NCI-H82 (cell line): ENCODE measurements around the gene CKLF.

Experiments
- DNase-seq: peaks from one replicate; lab custom pipeline; 2025; lab: John Stamatoyannopoulos, UW

The CKLF gene

DNA sequence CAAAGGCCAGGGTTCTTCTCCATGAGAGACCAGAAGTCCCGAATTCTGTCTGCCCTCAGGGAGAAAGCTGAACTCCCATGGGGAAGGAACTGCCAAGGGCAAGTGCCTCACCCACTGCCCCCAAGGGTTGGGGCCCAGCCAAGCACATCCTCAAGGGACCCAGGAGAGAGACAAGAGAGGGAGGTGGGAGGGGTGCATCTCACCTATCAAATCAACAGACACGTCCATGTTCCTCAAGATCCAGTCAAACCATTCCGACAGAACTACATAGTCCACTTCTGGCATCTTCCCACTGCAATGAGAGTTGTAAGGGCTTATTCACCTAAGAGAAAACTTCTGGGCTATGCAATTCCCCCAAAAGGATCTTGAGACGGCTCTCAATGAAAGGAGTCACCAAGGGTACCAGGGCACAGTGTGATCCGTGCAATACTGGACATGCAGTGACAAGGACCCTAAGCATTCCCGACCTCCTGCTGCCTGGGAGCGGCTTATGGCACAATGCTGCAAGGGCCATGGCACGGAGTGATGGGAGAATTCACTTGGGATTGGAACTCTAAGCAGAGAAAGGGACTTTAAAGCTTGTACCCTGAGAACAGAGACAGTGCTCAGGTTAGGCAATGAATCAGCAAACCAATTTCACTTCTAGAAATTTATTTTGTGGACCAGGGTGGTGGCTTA, 34.7 kb upstream of the CKLF start:
- DNase-seq, result no peak

DNA sequence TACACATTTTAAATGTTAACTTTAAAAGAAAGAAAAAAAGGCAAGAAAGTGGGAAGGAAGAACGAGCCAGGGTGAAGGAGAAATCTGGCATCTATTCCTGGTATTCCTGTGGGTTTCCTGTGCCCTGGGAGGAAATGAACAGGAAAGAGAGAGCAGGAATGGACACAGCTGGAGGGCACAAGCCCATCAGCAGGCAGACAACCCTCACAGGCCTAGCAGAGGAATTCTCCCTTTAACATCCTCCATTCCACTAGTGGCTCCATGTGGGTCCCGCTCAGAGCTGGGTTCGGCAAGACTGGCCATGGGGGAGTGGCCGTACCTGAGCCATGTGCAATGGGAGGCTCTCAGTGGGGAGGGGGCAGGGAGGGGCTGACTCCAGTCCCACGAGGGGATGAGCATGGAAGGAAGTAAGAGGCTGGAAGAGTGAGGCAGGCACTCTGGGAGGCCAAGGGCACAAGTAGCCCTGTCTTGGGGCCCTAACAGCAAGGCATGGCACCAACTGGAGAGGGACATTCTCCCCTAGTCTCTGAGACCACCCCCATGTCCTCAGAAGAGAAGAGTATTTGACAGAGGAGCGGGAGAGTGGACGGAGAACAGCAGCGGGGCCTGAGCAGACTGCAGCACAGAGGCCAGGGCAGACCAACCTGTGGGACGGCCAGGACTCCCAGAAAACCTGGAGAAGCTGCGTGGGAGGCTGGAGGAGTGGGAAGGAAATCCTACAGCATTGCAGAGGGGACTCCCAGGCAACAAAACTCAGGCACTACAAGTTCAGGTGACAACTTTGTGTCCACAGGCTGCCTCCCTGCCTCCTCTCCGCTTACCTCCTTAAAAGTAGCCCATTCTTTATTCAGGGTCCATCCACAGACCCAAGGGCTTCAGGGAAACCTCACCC, 32.6 kb upstream of the CKLF start:
- DNase-seq, result no peak

DNA sequence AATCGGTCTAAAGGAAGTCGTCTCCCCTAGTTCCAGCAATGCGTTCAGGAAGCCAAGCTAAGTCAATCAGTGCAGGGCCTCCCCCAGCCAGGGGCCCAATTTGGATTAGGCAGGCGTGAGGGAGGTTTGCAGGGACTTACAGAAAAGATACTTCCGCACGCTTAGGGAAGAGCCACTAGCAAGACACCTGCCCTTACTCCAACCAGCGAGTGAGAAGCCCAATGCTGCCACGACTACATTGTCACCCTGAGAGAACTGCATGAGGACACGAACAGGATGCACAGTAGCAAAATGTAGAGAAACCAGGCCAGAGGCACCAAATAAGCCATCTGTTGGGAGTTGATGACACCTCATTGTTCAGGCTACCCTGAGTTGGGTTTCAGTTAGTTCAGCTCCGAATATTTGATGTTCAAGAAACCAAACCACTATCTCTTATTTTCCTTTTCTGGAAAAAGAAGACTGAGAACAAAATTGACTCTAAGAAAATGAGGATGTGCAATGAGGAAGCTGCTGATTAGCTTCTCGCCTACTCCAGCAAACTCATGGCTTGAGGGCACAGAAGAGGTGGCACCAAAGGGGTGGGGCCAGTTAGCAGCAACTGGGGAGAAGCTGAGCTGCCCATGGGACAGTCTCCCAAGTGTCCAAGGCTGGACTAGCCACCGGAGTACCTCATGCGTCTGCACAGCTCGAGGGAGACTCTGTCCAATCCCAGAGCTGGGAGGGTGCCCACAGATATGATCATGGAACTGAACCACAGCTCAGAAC, 31.8 kb upstream of the CKLF start:
- no peak for DNase-seq

DNA sequence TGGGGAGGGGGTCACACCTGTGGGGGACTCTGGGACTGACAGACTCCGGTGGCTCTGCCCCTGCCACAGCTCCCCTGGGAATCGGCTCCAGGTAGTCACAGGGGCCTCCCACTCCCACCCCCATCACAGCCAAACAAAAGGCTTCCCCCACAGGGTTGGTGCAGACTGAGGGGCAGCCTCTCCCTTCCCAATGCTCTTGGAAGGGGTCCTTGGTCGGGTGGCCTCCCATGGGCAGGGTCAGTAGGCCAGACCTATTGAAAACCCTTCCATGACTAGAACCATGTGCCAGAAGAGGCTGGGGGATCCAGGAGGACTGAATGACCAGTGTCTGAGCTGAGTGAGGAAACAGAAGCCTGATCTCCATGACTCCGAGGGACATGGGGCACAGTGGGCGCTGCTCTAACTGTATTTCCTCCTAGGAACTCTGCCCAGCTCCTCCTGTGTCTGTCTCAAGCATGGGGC, 31.1 kb upstream of the CKLF start:
- no peak for DNase-seq

DNA sequence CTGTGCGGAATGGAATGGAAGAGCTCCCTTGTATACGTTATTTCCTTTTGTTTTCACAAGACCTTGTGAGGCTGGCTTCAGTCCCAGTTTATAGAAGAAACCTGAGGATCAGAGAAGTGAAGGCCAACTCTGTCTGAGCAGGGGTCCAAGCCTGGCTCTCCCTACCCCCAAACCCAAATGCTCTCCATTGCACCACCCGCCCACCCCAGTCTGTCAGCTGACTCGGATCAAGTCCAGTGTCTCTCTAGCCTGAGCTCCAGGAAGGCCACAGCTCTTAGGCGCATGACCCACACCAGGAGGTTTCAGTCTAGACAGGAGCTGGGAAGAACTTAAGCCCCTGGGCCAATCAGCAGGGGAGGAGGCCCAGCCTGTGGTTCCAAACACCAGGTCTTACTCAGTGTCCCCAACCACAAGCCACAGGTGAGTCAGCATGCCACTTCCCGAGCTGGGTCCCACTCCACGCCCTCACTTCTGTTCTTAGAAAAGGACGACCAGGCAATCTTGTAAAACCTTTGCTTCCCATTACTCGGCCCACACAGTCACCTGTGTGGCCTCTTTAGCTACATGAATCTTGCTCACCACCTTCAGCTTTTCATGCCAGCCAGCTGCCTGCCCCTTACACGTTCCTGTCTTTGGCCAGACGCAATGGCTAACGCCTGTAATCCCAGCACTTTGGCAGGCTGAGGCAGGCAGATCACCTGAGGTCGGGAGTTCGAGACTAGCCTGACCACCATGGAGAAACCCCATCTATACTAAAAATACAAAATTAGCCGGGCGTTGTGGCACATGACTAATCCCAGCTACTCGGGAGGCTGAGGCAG, 30.2 kb upstream of the CKLF start:
- no peak for DNase-seq

DNA sequence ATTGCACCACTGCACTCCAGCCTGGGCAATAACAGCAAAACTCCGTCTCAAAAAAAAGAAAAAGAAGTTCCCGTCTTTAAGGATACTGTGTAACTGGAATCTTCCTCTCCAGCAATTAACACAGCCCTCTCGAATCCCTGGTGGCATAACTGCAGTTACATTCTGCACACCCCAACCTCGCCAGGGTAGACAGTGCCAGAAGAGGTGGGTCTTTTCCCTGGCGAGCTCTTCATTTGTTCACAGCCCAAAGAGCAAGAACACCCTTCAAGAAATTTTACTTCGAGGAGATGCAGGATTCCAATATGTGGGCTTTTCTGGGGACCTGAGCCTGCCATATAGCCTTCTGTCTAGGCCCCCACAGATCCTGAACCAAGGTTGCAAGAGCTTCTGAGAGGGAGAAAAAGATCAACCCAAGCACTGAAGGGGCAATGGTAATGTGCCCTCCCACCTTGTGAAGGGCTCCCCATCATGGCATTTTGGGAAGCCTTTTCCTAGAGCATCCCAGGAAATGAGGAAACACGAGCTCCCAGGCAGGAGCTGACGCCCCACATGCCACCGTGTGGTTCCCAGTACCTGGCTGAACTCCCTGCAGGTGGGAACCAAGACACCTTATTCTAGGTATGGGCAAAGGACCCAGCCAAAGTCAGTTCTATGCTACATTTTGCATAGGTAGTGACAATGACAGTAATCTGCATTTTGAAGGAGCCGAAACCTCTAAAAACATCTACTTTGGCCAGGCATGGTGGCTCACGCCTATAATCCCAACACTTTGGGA, 29.4 kb upstream of the CKLF start:
- no peak for DNase-seq

DNA sequence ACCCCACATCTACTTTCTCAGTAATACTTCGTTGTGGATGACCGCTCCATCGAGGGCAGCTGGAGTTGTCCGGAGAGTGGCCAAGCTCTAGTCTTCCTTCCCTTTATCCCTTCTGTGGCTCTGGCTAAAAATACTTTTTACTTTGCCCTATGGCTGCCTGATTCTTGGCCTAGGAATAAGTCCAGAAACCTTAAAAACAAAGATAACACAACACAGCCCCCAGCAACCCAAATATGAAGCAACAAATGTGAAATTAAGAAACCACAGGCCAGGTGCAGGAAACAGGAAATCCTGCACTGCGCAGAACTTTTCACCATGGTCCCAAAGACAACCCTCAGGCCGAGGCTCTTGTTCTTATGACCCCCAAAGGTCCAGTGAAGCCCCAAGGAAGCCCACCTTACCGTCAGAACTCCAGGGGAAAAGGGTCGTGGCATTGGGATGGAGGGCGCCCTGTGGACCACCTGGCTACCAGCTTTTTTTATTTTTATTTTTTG, 28.5 kb upstream of the CKLF start:
- DNase-seq, result no peak

DNA sequence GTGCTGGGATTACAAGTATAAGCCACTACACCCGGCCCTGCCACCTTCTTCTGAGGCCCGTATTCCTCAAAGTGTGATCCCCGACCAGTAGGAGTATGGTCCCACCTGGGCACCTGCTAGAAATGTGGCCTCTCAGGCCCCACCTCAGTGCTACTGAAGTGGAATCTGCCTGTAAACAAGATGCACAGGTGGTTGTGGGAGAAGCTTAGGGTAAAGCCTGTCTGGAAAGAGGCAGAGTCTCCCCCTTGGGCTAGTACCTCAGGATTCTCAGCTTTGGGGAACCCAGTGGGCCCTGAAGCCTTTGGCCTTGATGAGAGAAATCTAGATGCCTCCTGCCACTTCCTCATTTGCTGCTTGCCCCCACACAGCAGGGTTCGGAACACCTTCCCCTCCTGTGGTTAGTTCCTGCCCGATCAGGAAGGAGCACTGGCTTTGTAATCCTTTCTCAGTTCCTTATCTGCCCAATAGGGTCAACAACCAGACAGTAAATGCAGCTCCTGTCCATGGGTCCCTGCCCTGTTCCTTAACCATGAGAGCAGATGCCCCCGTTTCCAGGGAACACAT, 27.7 kb upstream of the CKLF start:
- DNase-seq, result no peak

DNA sequence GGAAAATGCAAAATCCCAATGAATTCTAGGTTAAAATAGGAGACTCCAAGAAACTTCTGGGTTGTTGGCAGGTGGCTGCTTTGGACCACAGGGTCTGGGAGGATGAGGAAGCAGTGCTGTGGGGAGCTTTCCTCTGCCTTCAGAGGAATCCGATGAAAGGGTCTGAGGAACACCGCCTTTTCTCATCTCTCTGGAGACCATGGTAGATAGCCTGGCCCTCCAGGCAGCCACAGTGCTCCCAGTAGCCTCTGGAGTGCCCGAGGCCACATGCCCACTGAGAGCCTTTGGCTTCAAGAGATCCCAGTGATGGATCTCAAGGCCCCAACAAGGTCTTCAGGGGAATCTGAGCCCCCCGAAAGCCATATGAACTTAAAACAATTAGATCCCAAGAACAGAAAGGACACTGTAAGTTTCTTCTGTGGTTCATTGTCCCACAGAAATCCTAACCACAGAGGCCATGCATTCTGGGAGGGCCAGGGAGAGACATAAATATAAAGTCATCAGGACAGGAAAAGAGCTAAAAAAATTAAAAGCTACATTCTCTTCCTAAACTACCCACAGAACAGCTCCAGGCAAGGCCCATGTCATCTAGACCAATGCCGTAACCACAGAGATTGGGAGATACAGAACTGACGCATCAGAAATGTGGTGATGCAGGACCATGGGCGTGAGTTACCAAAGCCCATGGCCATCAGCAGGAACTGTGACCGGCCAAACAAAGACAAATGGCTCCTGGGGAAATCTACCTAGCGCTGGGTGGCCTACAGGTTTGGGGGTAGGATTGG, 26.8 kb upstream of the CKLF start:
- no peak for DNase-seq

DNA sequence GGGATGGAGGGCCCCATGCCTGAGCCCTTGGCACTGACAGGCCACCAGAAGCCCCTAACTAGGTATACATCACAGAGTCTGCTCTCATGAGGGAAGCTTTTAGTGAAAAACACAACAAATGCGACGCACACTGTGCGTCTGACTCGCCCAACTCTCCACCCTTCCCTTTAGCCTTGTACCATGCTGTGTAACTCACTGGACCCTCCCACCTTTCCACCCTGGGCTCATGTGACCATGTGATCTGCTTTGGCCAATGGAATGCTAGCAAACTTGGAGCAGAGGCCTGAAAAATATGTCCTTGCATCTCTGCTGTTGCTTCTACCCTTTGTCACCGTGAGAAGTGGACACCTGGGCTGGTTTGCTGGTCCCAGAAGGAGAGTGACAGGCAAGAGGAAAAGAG, 24.1 kb upstream of the CKLF start:
- DNase-seq, result no peak

DNA sequence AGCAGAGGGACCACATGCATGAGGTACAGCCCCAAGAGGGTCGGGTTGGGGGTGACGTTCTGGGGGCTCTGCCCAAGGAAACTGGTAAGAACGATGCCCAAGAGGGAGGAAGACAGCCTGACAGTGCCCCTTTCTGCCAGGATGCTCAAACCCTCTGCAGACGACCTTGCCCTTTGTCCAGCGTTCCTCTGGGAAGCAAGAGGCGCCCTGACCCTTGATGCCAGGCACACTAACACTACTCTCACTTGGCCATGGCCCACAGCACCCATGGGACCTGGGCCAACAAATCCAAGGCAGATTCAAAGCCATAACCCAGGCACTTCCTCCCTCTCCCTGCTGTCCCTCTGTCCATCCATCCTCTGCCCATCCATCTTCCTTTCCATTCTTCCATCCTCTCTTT, 22.9 kb upstream of the CKLF start:
- no peak for DNase-seq

DNA sequence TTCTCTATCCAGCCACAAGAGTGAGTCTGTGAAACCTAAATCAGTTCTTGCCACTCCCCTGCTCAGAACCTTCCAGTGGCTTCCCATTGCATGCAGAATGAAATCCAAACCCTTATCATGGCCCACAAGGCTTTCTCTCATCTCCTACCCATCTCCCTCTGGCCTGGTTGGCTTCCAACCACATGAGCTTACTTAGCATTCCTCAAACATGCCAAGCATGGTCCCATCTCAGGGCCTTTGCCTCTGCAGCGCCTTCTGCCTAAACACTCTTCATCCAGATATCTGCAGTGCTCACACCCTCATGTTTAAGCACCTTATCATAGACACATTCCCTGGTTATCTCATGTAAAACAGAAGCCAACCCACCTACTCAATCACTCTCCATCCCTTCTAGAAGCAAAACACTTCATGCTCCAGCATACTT, 18.0 kb upstream of the CKLF start:
- DNase-seq, result no peak

DNA sequence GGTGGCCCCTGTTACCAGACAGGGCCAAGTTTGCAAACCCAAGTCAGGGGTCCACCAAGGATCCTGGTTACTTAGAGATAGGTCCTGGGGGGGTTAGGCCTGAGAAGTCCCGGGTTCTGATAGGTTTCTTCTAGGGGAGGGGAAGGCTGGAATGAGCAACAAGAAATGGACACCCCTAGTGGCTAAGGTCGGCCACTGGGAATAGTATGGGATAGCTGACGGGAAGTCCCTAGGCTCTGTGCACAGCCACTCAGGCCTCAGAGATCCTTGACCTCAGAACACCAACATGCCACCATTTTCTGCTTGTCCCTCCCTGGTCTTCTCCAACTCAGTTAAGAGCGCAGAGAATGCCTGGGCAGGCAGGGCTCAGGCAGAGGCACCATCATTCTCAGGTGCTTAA, 15.9 kb upstream of the CKLF start:
- DNase-seq, result no peak

DNA sequence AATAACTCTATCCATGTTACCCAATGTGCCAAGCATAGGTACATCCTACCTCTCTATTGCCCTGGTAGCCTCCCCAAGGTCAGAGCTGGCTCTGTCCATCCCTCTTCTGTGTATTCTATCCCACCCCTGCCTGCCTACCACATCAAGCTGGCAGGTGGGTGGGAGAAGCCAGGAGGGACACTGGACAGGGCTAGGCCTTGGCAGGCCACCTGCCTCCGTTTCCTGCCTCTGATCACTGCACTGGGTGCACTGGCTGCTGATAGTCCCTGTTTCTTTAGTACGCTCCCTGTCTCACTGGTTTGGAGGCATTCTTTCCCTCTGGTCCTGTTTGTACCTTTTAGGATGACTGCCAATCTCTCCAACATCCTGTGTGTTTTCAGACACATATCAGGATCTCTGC, 15.1 kb upstream of the CKLF start:
- DNase-seq, result no peak

DNA sequence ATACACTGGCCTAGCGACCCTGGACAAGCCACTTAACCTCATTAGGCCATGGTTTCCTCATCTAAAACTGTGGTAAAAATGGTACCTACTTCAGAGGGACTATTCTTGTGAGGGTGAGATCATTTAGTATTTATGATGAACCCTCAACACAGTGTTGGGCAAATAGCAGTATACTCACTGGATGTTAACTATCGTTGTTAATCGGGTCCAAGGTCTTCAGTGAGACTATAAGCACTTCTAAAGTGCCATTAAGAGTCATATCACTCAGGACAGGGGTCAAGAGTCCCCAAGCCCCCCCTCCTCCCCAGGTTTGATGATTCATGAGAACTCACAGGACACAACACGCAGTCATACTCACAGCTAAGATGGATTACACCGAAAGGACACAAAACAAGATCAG, 13.5 kb upstream of the CKLF start:
- no peak for DNase-seq

DNA sequence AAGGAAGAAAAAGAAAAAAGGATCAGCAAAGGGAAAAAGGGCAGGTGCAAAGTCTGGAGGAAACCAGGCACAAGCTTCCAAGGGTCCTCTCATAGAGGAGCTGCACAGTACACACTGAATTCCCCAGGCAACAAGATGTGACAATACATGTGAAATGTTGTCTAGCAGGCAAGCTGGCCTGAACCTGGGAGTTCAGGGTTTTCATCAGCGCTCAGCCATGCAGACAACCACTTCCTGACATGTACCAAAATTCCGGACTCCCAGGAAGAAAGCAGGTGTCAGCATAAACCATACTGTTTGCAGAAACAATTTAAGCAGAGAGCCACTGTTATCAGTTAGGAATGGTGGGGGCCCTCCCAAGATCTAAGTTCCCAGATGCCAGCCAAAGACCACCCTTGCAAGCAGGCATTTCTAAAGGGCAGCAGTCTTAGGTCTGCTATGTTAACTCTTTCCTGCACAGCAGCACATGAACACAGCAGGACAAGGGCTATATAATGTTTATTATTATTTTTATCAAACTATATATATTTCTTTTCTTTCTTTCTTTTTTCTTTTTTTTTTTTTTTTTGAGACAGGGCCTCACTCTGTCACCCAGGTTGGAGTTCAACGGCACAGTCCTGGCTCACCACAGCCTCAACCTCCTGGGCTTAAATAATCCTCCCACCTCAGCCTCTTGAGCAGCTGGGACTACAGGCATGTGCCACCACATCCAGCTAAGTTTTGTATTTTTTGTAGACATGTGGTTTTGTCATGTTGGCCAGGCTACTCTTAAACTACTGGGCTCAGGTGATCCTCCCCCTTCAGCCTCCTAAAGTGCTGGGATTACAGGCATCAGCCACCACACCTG, 12.5 kb upstream of the CKLF start:
- DNase-seq, result no peak

DNA sequence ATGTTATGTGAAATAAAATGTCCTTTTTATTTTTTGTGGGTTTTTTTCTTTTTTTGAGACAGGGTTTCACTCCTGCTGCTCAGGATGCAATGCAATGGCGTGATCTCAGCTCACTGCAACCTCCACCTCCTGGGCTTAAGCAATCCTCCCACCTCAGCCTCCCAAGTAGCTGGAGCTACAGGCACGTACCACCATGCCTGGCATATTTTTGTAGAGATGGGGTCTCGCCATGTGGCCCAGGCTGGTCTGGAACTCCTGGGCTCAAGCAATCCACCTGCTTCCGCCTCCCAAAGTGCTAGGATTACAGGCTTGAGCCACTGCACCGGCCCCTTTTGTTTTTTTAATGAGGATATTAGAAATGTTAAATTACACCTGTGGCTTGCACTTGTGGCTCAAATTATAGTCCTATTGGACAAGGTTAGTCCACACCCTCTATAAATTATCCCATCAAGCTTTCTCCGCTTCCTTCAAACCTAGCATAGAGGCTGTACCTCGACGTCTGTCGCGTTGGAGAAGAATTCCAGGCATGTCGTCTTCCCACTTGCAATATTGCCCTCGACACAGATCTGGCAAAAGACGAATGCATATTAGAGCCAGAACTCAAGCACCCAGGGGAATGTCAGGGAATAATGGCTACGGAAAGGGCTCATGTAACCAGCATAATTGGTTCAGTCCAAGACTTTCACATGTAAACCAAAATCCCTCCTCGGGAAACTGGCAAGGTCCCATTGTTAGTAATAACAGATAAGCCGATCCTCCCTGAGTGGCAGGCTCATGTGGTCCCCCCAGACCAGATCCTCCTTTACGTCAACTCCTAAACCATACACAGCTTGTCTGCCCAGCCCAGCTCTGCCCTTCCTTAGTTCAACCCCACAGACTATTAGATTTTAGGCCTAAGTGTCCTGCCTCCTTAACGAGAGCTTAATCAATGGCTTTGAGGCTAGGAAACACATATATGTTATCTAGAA, 10.7 kb upstream of the CKLF start:
- DNase-seq, result peak; percentile 29

DNA sequence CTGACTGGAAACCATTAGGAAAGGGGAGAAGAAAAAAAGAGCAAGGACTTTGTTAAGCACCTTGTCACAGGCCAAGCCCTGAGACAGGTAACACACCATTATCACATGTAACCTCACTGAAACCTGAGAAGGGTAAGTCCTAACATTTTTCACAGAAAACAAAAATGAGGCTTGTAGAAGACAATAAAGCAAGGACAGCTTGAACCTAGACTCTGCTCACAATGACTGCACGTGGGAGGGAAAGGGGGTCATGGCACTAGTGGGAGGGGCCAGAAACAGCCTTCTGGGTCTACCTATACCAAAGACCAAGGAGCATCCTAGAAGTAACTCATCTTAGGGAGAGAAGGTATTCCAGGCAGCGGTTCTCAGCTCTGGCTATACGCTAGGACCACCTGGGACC, 10.0 kb upstream of the CKLF start:
- DNase-seq, result no peak
